Smooth muscle cell (in vitro differentiated cells): ENCODE results near the gene ZSWIM5. TPM values are rescaled to one million over a fixed set of nuclear protein-coding genes. Genes with fewer than 3 reads are reported as not detected.
"Not testable (repeated sequence)": the region's sequence is repeated elsewhere in the genome, so short reads cannot be mapped to it uniquely, and the experiment has no call there.

Experiments
- DNase-seq: peaks from one replicate; lab custom pipeline; 2025; ENCODE audit not compliant: unreplicated experiment; lab: John Stamatoyannopoulos, UW
- H2AFZ ChIP-seq: fragments of 200-600 bp; sonication (generic); 2 replicates; pipeline ENCODE4 v1.6.0; 2016; ENCODE audit warnings: antibody characterized with exemption, low read depth, mild to moderate bottlenecking
- H3F3A ChIP-seq: fragments of 200-600 bp; sonication (generic); 2 replicates; pipeline ENCODE4 v1.6.0; 2017; ENCODE audit warnings: antibody characterized with exemption, low read depth
- H3K27ac ChIP-seq: fragments of 200-600 bp; sonication (generic); 2 replicates; pipeline ENCODE4 v1.5.1; 2016; ENCODE audit warnings: low read depth, mild to moderate bottlenecking
- H3K27me3 ChIP-seq: fragments of 200-600 bp; sonication (generic); 2 replicates; pipeline ENCODE4 v1.6.1; 2016; ENCODE audit warnings: low read depth, mild to moderate bottlenecking
- H3K36me3 ChIP-seq: fragments of 200-600 bp; sonication (generic); 2 replicates; pipeline ENCODE4 v1.5.1; 2016; ENCODE audit warnings: low read depth
- H3K4me1 ChIP-seq: fragments of 200-600 bp; sonication (generic); 2 replicates; pipeline ENCODE4 v1.5.1; 2016; ENCODE audit warnings: low read depth
- H3K4me2 ChIP-seq: fragments of 200-600 bp; sonication (generic); 2 replicates; pipeline ENCODE4 v1.6.0; 2016; ENCODE audit warnings: mild to moderate bottlenecking
- H3K4me3 ChIP-seq: fragments of 200-600 bp; sonication (generic); 2 replicates; pipeline ENCODE4 v1.5.1; 2016; ENCODE audit warnings: mild to moderate bottlenecking
- H3K79me2 ChIP-seq: fragments of 200-600 bp; sonication (generic); 2 replicates; pipeline ENCODE4 v1.6.0; 2016; ENCODE audit warnings: low read depth, mild to moderate bottlenecking
- H3K9ac ChIP-seq: fragments of 200-600 bp; sonication (generic); 2 replicates; pipeline ENCODE4 v1.6.0; 2016; ENCODE audit warnings: low read depth
- H3K9me3 ChIP-seq: fragments of 200-600 bp; sonication (generic); replicated peaks from 2 replicates; pipeline ENCODE4 v1.5.1; 2016; ENCODE audit warnings: low read depth
- H4K20me1 ChIP-seq: fragments of 200-600 bp; sonication (generic); 2 replicates; pipeline ENCODE4 v1.6.0; 2016; ENCODE audit warnings: low read depth
- WGBS: methylation state at CpG from one replicate; pipeline ENCODE4 v1.1.7; 2016; ENCODE audit warnings: low lambda C conversion rate; 5-methylcytosine and 5-hydroxymethylcytosine counted together
- polyA plus RNA-seq: library from polyadenylated mRNA; unstranded; fragments of >200 nt; fragmentation: Nextera tagmentation; extraction: Ambion mirVana; gene quantifications from 2 replicates; pipeline ENCODE4 v1.2.1, GENCODE V29; 2016
- total RNA-seq: library from RNA; depleted of rRNA; stranded (reverse); fragments of >200 nt; gene quantifications from 2 replicates; pipeline ENCODE4 v1.2.3, GENCODE V29; 2014
- TF ChIP-seq, protein P1 (sequence below): fragments of 200-600 bp; sonication (generic); IDR thresholded peaks from 2 replicates; pipeline ENCODE4 v1.5.1; 2017; ENCODE audit warnings: borderline replicate concordance, mild to moderate bottlenecking, antibody characterized with exemption; ENCODE audit not compliant: insufficient read depth, poor library complexity, severe bottlenecking

ZSWIM5 gene
- total and polyA plus RNA-seq, 2 experiments from 2014 or later = 0.13 to 0.26 TPM

DNA sequence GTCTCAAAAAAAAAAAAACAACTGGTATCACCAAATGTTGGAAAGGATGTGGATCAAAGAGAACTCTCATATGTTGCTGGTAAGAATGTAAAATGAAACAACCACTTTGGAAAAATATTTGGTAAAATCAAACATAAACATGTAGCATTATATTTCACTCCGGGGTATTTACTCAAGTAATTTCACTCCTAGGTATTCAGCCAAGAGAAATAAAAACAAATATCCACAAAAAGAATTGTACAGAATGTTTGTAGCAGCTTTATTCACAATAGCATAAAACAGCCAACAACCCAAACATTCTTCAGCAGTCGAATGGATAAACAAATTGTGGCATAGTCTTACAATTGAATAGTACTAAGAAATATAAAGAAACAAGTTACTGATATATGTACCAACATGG, 32.4 kb upstream of the ZSWIM5 start:
- WGBS = 66% methylated on average over 2 of the region's 2 CpGs
- no peak overlapping the region for H3K27ac ChIP-seq
- no peaks in the 10 kb centered on the region for H3F3A ChIP-seq
- H3K9me3 ChIP-seq = peaks cover 5% of the 10 kb centered on the region
- H3K36me3 ChIP-seq = no peaks in the 10 kb centered on the region
- H3K4me1 ChIP-seq = no peaks in the 10 kb centered on the region
- DNase-seq = no peak
- no peaks in the 10 kb centered on the region for H4K20me1 ChIP-seq
- no peaks in the 10 kb centered on the region for H3K79me2 ChIP-seq
- TF ChIP-seq, protein P1, sequence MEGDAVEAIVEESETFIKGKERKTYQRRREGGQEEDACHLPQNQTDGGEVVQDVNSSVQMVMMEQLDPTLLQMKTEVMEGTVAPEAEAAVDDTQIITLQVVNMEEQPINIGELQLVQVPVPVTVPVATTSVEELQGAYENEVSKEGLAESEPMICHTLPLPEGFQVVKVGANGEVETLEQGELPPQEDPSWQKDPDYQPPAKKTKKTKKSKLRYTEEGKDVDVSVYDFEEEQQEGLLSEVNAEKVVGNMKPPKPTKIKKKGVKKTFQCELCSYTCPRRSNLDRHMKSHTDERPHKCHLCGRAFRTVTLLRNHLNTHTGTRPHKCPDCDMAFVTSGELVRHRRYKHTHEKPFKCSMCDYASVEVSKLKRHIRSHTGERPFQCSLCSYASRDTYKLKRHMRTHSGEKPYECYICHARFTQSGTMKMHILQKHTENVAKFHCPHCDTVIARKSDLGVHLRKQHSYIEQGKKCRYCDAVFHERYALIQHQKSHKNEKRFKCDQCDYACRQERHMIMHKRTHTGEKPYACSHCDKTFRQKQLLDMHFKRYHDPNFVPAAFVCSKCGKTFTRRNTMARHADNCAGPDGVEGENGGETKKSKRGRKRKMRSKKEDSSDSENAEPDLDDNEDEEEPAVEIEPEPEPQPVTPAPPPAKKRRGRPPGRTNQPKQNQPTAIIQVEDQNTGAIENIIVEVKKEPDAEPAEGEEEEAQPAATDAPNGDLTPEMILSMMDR = no peak
- no peaks in the 10 kb centered on the region for H3K27me3 ChIP-seq
- no peak overlapping the region for H3K4me2 ChIP-seq
- H3K9ac ChIP-seq = no peak overlapping the region
- H2AFZ ChIP-seq = no peak overlapping the region
- H3K4me3 ChIP-seq = no peak overlapping the region

DNA sequence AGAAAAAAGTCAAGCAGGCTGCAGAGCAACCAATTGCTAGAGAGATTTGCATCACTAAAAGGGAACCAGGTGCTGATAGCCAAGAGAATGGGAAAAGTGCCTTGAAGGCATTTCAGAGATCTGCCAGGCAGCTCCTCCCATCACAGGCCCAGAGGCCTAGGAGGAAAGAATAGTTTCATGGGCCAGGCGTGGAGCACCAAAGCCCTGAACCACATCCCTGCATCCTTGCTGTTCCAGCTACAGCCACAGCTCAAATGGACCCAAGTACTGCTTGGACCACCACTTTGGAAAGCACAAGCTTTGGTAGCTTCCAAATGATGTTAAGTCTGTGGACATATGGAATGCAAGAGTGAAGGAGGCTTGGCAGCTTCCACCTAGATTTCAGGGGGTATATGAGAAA, 29.7 kb upstream of the ZSWIM5 start:
- Histone ChIP-seq H3K9ac (no peak overlapping the region), H2AFZ (no peak overlapping the region), H3K4me3 (no peak overlapping the region), H3K79me2 (no peaks in the 10 kb centered on the region), H3K4me1 (no peaks in the 10 kb centered on the region), H4K20me1 (no peaks in the 10 kb centered on the region), H3K4me2 (no peak overlapping the region), H3K27ac (no peak overlapping the region), H3K27me3 (no peaks in the 10 kb centered on the region), H3K36me3 (no peaks in the 10 kb centered on the region), H3K9me3 (no peaks in the 10 kb centered on the region), H3F3A (no peaks in the 10 kb centered on the region)
- TF ChIP-seq, protein P1 = no peak
- WGBS = 78% methylated on average over 1 of the region's 1 CpG
- no peak for DNase-seq

DNA sequence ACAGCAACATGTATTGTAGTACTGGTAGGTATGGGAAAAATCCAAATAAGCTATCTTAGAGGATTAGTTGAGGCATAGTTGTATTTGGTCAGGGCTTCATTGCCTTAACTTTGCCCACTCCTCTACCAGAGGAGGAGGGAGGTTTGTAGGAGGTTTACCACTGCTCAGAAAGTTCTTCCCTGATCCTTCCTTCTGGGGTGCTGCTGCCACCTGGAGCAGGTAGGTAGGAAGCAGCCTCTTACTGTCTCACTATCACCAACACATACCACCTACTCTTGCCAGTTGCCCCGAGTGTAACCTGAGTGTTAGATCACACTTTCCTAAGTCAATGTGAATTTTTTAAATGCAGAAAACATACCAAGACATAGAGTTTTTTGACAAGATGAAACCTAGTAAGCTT, 24.1 kb upstream of the ZSWIM5 start:
- no peak overlapping the region for H3K9ac ChIP-seq
- 73% methylated on average over 1 of the region's 1 CpG for WGBS

DNA sequence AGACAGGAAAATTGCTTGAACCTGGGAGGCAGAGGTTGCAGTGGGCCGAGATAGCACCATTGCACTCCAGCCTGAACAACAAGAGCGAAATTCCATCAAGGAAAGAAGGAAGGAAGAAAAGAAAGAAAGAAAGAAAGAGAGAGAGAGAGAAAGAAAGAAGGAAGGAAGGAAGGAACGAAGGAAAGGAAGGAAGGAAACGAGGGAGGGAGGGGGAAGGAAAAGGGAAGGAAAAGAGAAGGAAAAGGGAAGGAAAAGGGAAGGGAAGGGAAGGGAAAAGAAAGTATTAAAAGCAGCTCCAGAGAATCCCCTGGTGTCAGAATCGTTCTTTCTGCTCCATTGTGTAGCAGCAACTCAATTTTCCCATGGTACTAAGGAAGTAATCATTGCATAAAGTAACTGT, 19.2 kb upstream of the ZSWIM5 start:
- Histone ChIP-seq H3K27ac (no peak overlapping the region), H3K27me3 (peaks cover 5% of the 10 kb centered on the region), H2AFZ (no peak overlapping the region), H3K36me3 (no peaks in the 10 kb centered on the region), H3F3A (no peaks in the 10 kb centered on the region), H3K9me3 (no peaks in the 10 kb centered on the region), H4K20me1 (no peaks in the 10 kb centered on the region), H3K4me1 (no peaks in the 10 kb centered on the region), H3K4me2 (no peak overlapping the region), H3K9ac (no peak overlapping the region), H3K4me3 (no peak overlapping the region), H3K79me2 (no peaks in the 10 kb centered on the region)
- WGBS = 84% methylated on average over 5 of the region's 5 CpGs
- TF ChIP-seq, protein P1 = no peak
- DNase-seq = no peak

More for the DNA sequence above, 24.1 kb upstream of the ZSWIM5 start:
- no peak for DNase-seq
- H3K4me3 ChIP-seq = no peak overlapping the region
- no peaks in the 10 kb centered on the region for H3K27me3 ChIP-seq
- no peaks in the 10 kb centered on the region for H3K4me1 ChIP-seq
- no peak overlapping the region for H2AFZ ChIP-seq
- no peak overlapping the region for H3K27ac ChIP-seq
- no peaks in the 10 kb centered on the region for H4K20me1 ChIP-seq
- no peaks in the 10 kb centered on the region for H3K9me3 ChIP-seq
- TF ChIP-seq, protein P1 = no peak
- H3K36me3 ChIP-seq = no peaks in the 10 kb centered on the region
- H3K79me2 ChIP-seq = no peaks in the 10 kb centered on the region
- H3F3A ChIP-seq = no peaks in the 10 kb centered on the region
- H3K4me2 ChIP-seq = no peak overlapping the region

GRCh38 chr1:45223710-45224109, 17.3 kb upstream of the ZSWIM5 start:
- H3K4me3 ChIP-seq, H3K4me2 ChIP-seq, H3F3A ChIP-seq, H4K20me1 ChIP-seq, H3K36me3 ChIP-seq, DNase-seq, H3K4me1 ChIP-seq, H3K9ac ChIP-seq, H3K79me2 ChIP-seq, H3K9me3 ChIP-seq, H3K27ac ChIP-seq, H2AFZ ChIP-seq: not testable (repeated sequence)
- peaks cover 13% of the 10 kb centered on the region for H3K27me3 ChIP-seq
- WGBS = 97% methylated on average over 8 of the region's 9 CpGs
